Measurements from ENCODE around the gene TLCD5.

Gene TLCD5

DNA sequence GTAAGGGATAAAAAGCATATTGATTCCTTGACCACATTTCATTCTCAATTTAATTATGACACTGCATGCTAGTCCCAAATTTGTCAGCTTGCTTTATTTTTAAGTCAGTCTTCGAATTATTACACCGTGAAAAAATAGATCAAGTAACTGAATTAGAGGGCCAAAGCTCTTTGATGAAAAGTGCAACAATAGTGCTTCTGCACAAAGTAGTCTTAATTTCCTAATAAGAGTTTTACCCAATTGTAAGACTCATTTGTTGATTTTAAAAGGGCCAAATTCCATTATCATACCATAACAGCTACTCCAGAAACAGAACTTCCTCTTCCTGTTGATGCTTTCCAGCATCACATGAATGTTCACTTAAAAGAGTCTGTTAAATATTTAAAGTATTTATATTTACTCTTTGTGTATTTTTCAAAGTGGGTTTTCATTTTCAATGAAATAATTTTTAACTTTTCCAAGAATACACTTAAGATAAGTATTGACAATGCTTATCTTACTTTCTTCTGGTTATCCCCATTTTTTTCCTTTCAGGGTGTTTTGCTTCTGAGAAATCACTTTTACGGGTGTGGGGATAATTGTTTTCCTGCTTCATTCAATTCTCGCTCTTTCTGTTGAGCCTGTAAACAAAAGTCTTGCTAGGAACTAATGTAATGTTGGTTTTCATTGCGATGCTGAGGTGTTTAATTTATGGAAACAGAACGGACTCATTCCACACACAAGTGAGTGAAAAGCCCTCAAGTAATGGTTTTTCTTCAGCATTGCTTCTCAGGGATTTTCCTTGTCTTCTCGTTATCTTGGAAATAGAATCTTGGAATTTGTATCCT, 13.2 kb downstream of the TLCD5 start:
- no peak for DNase-seq

GRCh38 chr11:120339394-120339890, 14.3 kb downstream of the TLCD5 start:
- DNase-seq: no peak

DNA sequence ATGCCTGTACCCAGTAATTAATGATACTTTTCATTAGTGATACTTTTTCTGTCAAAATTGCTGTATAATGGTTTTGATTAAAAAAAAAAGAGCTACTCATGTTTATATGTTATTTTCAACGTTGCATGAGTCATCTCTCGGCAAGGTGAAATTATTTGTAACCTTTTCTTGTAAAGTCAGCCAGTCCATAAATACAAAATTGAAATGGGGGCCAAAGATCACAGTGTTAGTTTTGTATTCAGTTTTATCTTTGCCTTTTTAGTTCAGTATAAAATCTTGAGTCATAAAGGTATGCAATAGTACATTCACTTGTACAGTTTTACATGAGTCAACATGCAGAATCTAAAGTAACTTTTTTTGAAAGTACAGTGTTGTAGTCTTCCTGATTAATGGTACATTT, 15.4 kb downstream of the TLCD5 start:
- no peak for DNase-seq

- DNase-seq: no peak
Measured at GRCh38 chr11:120342226-120342625, 17.1 kb downstream of the TLCD5 start.

- DNase-seq: no peak
Measured at GRCh38 chr11:120342678-120343077, 17.6 kb downstream of the TLCD5 start.

GRCh38 chr11:120343429-120343828, 18.3 kb downstream of the TLCD5 start:
- no peak for DNase-seq

- DNase-seq: peak; percentile 58 to 77
Measured at GRCh38 chr11:120344302-120345004, 19.4 kb downstream of the TLCD5 start.

- DNase-seq: no peak
Measured at GRCh38 chr11:120346233-120346632, 21.1 kb downstream of the TLCD5 start.

GRCh38 chr11:120350637-120351036, 25.5 kb downstream of the TLCD5 start:
- DNase-seq: no peak

GRCh38 chr11:120352405-120352804, 27.3 kb downstream of the TLCD5 start:
- no peak for DNase-seq

DNA sequence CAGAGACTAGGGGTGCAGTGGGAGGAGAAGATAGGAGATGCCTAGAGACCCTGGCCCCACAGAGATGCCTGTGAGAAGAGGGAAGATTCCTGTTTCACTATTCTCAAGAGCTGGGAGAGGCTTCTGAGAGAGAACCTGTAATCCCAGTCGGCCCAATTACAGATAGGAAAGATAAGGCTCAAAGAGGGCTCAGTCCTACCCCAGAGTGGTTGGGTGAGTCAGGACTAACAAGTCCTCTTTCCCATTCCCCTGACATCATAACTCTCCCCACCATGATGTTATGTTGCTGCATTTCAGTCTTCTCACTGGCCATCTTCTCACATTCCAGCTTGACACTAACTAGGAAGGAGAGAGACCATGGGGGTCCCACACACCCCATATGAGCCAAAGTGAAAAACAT, 29.0 kb downstream of the TLCD5 start:
- DNase-seq: no peak

GRCh38 chr11:120354779-120355178, 29.7 kb downstream of the TLCD5 start:
- no peak for DNase-seq

GRCh38 chr11:120357620-120358019, 32.5 kb downstream of the TLCD5 start:
- DNase-seq: no peak

- no peak for DNase-seq
Measured at GRCh38 chr11:120358729-120359128, 33.6 kb downstream of the TLCD5 start.

- DNase-seq: no peak
Measured at GRCh38 chr11:120363436-120363835, 38.3 kb downstream of the TLCD5 start.

DNA sequence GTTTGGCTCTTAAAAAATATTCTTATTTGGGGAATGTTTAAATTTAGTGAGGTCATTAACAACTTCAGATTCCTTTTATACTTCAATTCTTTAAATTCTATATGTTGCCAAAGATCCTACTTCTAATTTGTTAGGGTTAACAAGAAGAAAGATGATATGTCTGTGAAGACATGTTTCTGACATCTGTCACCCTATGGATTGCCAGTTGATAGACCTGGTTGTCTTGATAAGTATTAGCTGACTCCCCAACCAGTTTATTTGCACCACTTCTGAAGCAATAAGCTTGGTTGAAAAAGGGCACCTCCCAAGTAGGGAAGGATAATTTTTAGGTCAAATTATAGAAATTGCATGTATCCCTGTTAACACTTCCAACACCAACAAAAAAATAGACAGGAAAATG, 40.4 kb downstream of the TLCD5 start:
- DNase-seq: no peak

GRCh38 chr11:120372296-120372695, 47.2 kb downstream of the TLCD5 start:
- no peak for DNase-seq

GRCh38 chr11:120375076-120375475, 50.0 kb downstream of the TLCD5 start:
- no peak for DNase-seq

DNA sequence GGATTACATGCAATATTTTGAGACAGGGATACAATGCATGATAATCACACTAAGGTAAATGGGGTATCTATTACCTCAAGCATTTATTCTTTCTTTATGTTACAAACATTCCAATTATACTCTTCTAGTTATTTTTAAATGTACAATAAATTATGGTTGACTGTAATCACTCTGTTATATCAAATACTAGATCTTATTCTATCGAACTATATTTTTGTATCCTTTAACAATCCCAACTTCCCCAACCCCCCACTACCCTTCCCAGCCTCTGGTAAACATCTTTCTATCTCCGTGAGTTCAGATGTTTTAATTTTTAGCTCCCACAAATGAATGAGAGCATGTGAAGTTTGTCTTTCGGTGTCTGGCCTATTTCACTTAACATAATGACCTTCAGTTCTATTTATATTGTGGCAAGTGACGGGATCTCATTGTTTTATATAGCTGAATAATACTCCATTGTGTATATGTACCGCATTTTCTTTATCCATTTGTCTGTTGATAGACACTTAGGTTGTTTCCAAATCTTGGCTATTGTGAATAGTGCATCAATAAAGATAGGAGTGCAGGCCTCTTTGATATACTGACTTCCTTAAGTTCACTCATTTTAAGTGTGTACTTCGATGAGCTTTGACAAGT, 51.6 kb downstream of the TLCD5 start:
- DNase-seq: no peak

DNA sequence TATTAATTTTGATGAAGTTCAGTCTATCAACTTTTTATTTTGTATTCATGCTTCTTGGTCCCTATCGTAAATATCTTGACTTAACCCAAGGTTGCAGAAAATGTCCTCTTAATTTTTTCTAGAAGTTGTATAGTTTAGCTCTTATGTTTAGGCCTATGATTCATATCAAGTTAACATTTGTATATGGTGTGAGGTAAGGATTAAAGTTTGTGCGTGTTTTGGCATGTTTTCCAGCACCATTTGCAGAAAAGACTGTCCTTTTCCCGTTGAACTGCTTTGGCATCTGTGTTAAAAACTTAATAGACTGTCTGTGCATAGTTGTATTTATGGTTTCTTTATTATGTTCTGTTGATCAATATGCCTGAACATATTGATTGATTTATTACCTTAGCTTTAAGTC, 53.4 kb downstream of the TLCD5 start:
- no peak for DNase-seq

GRCh38 chr11:120381401-120381800, 56.3 kb downstream of the TLCD5 start:
- no peak for DNase-seq
